Activated naive CD4-positive, alpha-beta T cell (primary cell): ENCODE data around the gene MCMBP.

Experiments used
- DNase-seq, 4 experiments: peaks; one replicate each; lab custom pipeline; 2025; lab: John Stamatoyannopoulos, UW

The MCMBP gene

DNA sequence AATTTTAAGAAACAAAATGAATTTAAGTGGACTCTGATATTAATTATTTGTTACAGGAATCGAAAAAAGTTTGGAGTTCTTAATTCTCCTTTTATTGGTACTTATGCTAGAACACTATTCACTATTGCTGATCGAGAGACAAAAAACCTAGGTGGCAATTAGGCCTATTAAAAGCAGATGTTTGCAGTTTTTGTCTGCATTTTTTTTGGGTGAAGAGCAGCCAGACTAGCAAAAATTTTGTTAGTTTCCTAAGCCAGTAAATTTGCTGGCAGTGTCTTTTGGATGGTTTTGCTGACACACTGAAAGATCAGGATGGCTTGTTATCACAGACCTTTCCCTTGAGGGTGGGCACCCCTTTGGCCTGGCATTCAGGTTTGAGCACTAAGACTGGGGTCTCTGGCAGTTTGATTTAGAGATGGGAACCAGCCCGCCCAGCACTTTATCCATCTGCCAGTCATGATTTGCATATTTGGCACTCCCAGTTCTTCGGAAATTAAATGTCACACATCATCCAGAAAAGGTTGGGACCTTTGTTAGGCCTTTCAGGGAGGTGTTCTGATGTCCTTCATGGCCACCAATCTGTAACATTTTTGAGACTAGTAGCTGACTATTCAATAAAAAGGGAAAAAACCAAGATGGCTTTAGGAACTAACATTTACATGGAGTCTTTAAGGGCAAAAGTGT lies 89.5 kb downstream of the MCMBP start:
- no peak for DNase-seq

DNA sequence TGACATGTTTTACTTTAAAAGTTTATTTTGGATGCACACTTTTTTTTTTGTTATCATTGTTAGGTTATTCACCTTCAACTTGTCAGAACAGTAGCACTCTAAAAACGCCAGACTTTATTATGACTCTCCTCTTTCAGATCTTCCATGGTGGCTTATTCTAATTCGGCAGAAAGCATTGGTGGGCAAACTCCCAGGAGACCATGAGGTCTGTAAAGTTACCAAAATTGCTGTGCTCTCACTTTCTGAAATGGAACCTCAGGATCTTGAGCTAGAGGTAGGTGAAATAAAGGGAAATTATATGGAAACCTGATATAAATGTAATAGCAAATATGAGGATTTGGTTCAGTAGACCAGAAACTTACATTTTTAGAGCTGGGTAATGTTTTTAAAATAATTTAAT lies 91.1 kb downstream of the MCMBP start:
- no peak for DNase-seq

DNA sequence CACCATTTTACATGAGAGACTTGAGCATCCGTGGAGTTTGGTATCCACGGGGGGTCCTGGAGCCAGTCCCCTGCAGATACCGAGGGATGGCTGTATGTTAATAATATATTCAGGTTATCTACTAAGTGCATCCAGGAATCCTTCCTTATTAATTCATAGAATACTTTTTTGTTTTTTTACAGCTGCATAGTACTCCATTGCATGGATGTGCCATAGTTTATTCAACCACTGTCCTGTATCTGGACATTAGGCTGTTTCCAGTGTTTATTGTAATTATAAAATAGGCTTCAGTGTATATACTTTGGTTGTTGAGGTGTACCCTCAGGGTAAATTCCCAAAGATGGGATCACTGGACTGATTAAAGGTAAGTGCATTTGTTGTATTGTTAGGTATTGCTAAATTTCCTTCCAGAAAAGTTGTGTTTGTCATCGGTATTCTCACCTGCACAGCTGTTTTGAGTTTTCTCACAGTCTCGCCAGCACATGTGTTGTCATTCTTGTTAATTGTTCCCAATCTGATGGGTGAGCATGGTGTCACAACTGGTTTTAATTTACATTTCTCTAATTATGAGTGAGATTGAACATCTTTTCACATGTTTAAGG lies 91.7 kb downstream of the MCMBP start:
- DNase-seq, result no peak
